ENCODE data around the gene THOC5.
"Not testable (repeated sequence)": the region's sequence is repeated elsewhere in the genome, so short reads cannot be mapped to it uniquely, and the experiment has no call there.

The THOC5 gene

DNA sequence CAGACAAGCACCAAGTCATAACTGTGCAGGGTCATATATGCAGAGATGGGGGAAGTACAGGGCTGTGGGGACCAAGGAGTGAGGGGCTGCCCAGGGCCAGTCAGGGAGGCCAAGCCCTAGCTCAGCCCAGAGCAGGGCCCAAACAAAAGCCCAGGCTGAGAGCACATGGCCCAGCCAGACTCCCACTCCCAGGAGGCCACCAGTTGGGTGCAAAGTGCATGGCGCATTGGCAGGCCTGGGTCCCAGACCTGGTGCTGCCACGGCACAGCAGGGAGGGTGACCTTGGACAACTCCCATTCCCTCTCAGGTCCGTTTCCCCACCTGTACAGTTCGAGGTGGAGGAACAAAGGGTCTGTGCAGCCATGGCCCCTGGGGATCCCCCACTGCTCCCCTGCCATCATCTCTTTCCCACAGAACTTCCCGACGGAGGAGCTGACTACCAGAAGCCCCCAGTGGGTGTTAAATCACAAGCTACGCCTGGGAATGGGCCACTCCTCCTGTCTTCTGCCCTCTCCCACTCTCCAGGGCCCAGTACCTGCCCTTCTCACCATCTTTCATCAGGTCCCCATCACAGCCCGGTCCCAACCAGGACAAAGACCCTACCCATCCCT is 26.7 kb upstream of the THOC5 start:
- peaks cover 4% of the 10 kb centered on the region for H3K4me1 ChIP-seq (ENCODE audit: control insufficient read depth, insufficient read depth, low read length)
- no peaks in the 10 kb centered on the region for H3K36me3 ChIP-seq (ENCODE audit: control insufficient read depth in 2 of 2, insufficient read depth in 2 of 2, low read length in 2 of 2)
- H3K4me3 ChIP-seq (ENCODE audit: low read length in 2 of 2), result peak overlapping the region; percentile 63 to 74
- no peaks in the 10 kb centered on the region for H3K27me3 ChIP-seq (ENCODE audit: control insufficient read depth in 1 of 2, insufficient read depth in 2 of 2, low read length in 2 of 2)
- H3K9me3 ChIP-seq (ENCODE audit: control insufficient read depth in 2 of 2, low read length in 2 of 2), result no peaks in the 10 kb centered on the region
- H3K9ac ChIP-seq (ENCODE audit: low read length in 2 of 2), result peak overlapping the region; percentile 15 to 36
- peak overlapping the region; percentile 60 for H3K27ac ChIP-seq (ENCODE audit: low read length)

DNA sequence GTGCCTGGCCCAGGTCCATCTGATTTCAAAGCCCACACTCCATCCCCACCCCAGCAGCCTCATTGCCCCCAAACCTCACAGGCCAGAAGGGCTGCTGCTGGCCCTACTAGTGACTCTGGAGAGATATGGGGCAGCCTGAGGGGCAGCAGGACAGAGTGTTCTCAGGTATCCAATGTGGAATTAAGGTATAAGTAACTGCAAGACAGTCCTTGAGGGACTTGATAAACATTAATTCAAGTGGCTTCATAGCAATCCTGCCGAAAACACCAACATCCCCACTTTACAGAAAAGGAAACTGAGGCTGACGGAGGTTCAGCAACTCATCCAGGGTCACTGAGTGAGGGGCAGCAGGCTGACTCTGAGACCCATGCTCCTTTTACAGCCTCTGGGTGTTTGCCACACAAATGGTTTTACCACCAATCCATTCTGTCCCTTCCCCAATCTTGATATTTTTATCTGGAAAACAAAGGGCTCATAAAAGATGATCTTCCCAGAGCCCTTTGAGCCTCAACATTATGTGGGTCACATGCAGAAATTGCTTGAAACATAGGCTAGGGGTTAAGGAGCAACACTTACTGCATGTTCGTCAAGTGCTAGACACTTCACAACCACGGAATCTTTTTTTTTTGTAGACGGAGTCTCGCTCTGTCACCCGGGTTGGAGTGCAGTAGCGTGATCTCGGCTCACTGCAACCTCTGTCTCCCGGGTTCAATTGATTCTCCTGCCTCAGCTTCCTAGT is 25.1 kb upstream of the THOC5 start:
- Histone ChIP-seq H3K27ac (ENCODE audit: low read length) (no peak overlapping the region), H3K4me3 (ENCODE audit: low read length in 2 of 2) (no peak overlapping the region), H3K4me1 (ENCODE audit: control insufficient read depth, insufficient read depth, low read length) (peaks cover 4% of the 10 kb centered on the region), H3K36me3 (ENCODE audit: control insufficient read depth in 2 of 2, insufficient read depth in 2 of 2, low read length in 2 of 2) (no peaks in the 10 kb centered on the region), H3K9ac (ENCODE audit: low read length in 2 of 2) (no peak overlapping the region), H3K9me3 (ENCODE audit: control insufficient read depth in 2 of 2, low read length in 2 of 2) (no peaks in the 10 kb centered on the region), H3K27me3 (ENCODE audit: control insufficient read depth in 1 of 2, insufficient read depth in 2 of 2, low read length in 2 of 2) (no peaks in the 10 kb centered on the region)

DNA sequence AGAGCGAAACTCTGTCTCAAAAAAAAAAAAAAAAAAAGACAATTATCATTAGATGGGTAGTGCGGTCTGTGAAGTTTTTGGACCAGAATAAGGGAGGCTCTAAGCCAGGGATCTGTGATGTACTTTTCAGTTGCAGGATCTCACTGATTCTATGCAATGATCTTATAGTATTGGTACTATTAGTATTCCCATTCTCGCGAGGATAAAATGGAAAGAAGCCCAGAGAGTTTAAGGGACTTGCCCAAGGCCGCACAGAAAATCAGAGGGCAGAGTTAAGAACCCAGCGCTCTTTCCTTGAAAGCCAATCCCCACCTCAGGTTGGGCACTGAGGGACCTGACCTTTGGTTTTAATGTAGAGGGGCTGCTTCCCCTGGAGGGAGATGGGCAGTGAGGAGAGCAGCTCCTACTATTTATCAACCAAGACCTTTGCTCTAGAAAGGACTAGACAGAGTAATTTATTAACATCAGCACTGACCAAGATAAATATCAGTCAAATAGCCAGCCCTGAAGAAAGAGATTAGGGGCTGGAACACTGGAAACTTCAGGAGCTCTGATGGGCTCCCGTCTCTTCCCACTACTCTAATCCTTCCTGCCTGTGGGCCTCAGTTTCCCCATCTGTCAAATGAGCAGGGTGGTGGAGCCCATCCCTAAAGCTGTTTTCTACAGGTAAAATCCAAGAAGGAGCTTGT is 21.3 kb upstream of the THOC5 start:
- no peak overlapping the region for H3K9ac ChIP-seq (ENCODE audit: low read length in 2 of 2)

DNA sequence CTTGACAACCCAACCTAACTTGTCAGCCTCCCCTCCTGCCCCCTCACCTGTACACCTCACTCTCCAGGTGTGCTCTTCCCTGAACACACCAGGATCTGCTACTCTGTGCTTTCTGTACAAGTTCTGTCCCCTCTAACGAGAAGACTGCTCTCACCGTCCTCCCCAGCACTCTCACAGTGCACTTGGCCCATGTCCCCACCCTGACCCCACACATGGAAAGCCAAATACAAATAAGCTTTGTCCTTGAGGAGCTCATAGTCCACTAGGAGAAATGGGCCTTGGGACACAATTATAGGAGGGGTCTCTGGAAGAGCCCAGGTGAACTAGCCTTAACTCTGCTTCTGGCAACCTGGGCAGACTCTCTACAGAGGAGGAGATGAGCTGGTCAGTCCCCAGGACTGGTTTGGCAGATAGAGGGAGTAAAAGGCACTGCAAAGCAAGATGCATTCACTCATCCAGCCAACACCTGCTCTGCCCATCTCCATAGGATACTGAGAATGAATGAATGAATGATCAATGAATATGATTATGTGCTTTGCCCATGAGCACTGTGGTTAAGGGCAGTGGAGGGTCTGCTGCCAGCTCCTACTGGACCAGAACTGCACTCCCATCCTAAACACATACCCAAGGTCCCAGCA is 17.5 kb upstream of the THOC5 start:
- Histone ChIP-seq H3K36me3 (ENCODE audit: control insufficient read depth in 2 of 2, insufficient read depth in 2 of 2, low read length in 2 of 2) (peaks cover 8 to 16% of the 10 kb centered on the region in 2 donors), H3K9ac (ENCODE audit: low read length in 2 of 2) (no peak overlapping the region), H3K27ac (ENCODE audit: low read length) (no peak overlapping the region), H3K4me3 (ENCODE audit: low read length in 2 of 2) (no peak overlapping the region), H3K4me1 (ENCODE audit: control insufficient read depth, insufficient read depth, low read length) (no peaks in the 10 kb centered on the region), H3K27me3 (ENCODE audit: control insufficient read depth in 1 of 2, insufficient read depth in 2 of 2, low read length in 2 of 2) (no peaks in the 10 kb centered on the region), H3K9me3 (ENCODE audit: control insufficient read depth in 2 of 2, low read length in 2 of 2) (no peaks in the 10 kb centered on the region)

More for the DNA sequence above, 21.3 kb upstream of the THOC5 start:
- Histone ChIP-seq H3K36me3 (ENCODE audit: control insufficient read depth in 2 of 2, insufficient read depth in 2 of 2, low read length in 2 of 2) (peaks cover 0 to 4% of the 10 kb centered on the region in 2 donors), H3K9me3 (ENCODE audit: control insufficient read depth in 2 of 2, low read length in 2 of 2) (no peaks in the 10 kb centered on the region), H3K27me3 (ENCODE audit: control insufficient read depth in 1 of 2, insufficient read depth in 2 of 2, low read length in 2 of 2) (no peaks in the 10 kb centered on the region), H3K4me3 (ENCODE audit: low read length in 2 of 2) (no peak overlapping the region), H3K27ac (ENCODE audit: low read length) (no peak overlapping the region), H3K4me1 (ENCODE audit: control insufficient read depth, insufficient read depth, low read length) (no peaks in the 10 kb centered on the region)

DNA sequence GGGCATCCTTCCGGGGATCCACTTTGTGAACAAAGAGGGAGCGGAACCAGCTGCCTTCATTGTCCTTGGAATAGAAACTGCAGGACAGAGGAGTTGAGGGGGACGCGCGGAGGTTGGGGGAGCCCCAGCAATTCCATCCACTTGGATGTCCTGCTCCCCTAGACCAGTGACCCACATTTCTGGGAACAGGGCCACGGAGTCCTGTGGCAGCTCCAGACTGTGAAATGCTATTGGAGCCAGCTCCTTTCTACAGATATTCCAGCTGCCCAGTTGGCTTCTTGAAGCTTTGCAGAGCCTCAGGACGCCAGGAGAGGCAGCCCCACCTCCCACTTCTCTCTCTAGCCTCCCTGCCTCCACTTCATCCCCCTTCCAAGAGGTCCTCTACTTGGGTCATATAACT is 16.9 kb upstream of the THOC5 start:
- no peak overlapping the region for H3K27ac ChIP-seq (ENCODE audit: low read length)
- no peak overlapping the region for H3K9ac ChIP-seq (ENCODE audit: low read length in 2 of 2)
- peaks cover 8 to 16% of the 10 kb centered on the region in 2 donors for H3K36me3 ChIP-seq (ENCODE audit: control insufficient read depth in 2 of 2, insufficient read depth in 2 of 2, low read length in 2 of 2)
- no peaks in the 10 kb centered on the region for H3K9me3 ChIP-seq (ENCODE audit: control insufficient read depth in 2 of 2, low read length in 2 of 2)
- H3K27me3 ChIP-seq (ENCODE audit: control insufficient read depth in 1 of 2, insufficient read depth in 2 of 2, low read length in 2 of 2), result no peaks in the 10 kb centered on the region
- no peak overlapping the region for H3K4me3 ChIP-seq (ENCODE audit: low read length in 2 of 2)
- H3K4me1 ChIP-seq (ENCODE audit: control insufficient read depth, insufficient read depth, low read length), result no peaks in the 10 kb centered on the region

DNA sequence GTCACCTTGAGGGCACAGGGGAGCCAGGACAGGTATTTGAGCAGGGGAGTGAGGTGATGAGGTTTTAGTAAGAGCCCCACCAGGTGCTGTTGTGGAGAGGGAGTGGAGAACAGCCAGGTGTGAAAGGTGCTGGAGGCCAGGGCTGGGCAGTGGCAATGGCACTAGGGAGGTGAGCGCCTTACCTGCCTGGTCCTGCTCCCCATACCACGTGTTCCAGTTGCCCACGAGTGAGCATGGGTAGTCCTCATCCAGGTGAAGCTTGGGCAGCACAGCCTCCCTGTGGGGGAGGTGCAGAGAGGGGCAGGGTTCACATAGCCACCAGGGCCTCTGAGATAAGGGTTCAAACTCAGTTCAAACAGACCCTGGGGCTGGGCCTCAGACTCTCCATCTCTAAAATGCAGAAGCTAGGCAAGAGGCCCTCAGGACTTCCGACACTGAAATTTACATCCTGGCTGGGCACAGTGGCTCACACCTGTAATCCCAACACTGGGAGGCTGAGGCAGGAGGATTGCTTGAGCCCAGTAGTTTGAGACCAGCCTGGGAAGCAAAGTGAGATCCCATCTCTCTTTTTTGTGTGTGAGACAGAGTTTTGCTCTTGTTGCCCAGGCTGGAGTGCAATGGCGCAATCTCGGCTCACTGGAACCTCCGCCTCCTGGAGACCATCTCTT is 15.6 kb upstream of the THOC5 start:
- H3K4me3 ChIP-seq (ENCODE audit: low read length in 2 of 2), result no peak overlapping the region
- H3K27me3 ChIP-seq (ENCODE audit: control insufficient read depth in 1 of 2, insufficient read depth in 2 of 2, low read length in 2 of 2), result no peaks in the 10 kb centered on the region
- H3K9me3 ChIP-seq (ENCODE audit: control insufficient read depth in 2 of 2, low read length in 2 of 2), result no peaks in the 10 kb centered on the region
- no peak overlapping the region for H3K9ac ChIP-seq (ENCODE audit: low read length in 2 of 2)
- no peak overlapping the region for H3K27ac ChIP-seq (ENCODE audit: low read length)
- no peaks in the 10 kb centered on the region for H3K4me1 ChIP-seq (ENCODE audit: control insufficient read depth, insufficient read depth, low read length)
- peaks cover 10 to 19% of the 10 kb centered on the region in 2 donors for H3K36me3 ChIP-seq (ENCODE audit: control insufficient read depth in 2 of 2, insufficient read depth in 2 of 2, low read length in 2 of 2)

DNA sequence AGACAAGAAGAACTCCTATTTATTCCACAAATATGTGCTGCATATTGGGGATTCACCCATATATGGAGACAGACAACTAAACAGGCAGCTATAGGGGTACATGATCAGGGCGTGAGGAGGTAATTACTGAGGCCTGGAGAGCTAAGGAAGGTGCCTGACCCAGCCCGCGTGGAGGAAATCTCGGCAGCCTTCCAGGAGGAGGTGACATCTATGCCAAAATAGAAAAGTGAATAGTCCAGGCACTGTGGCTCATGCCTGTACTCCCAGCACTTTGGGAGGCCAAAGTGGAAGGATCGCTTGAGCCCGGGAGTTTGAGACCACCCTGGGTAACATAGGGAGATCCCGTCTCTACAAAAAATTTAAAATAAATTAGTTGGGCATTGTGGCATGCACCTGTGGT is 13.8 kb upstream of the THOC5 start:
- Histone ChIP-seq H3K27ac (ENCODE audit: low read length) (no peak overlapping the region), H3K4me1 (ENCODE audit: control insufficient read depth, insufficient read depth, low read length) (no peaks in the 10 kb centered on the region), H3K9ac (ENCODE audit: low read length in 2 of 2) (no peak overlapping the region), H3K9me3 (ENCODE audit: control insufficient read depth in 2 of 2, low read length in 2 of 2) (no peaks in the 10 kb centered on the region), H3K36me3 (ENCODE audit: control insufficient read depth in 2 of 2, insufficient read depth in 2 of 2, low read length in 2 of 2) (peaks cover 16 to 19% of the 10 kb centered on the region in 2 donors), H3K27me3 (ENCODE audit: control insufficient read depth in 1 of 2, insufficient read depth in 2 of 2, low read length in 2 of 2) (no peaks in the 10 kb centered on the region), H3K4me3 (ENCODE audit: low read length in 2 of 2) (no peak overlapping the region)

DNA sequence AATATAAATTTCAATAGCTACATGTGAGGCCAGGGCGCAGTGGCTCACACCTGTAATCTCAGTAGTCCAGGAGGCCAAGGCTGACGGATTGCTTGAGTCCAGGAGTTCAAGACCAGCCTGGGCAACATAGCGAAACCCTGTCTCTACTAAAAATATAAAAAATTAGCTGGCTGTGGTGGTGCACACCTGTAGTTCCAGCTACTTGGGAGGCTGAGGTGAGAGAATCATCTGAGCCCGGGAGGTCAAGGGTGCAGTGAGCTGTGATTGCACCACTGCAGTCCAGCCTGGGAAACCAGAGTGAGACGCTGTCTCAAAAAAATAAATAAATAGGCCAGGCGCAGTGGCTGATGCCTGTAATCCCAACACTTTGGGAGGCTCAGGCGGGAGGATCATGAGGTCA is 13.0 kb upstream of the THOC5 start:
- peaks cover 22 to 24% of the 10 kb centered on the region in 2 donors for H3K36me3 ChIP-seq (ENCODE audit: control insufficient read depth in 2 of 2, insufficient read depth in 2 of 2, low read length in 2 of 2)
- not testable (repeated sequence) for H3K4me3 ChIP-seq (ENCODE audit: low read length in 2 of 2); H3K9ac ChIP-seq (ENCODE audit: low read length in 2 of 2); H3K4me1 ChIP-seq (ENCODE audit: control insufficient read depth, insufficient read depth, low read length); H3K27ac ChIP-seq (ENCODE audit: low read length); H3K27me3 ChIP-seq (ENCODE audit: control insufficient read depth in 1 of 2, insufficient read depth in 2 of 2, low read length in 2 of 2); H3K9me3 ChIP-seq (ENCODE audit: control insufficient read depth in 2 of 2, low read length in 2 of 2)

DNA sequence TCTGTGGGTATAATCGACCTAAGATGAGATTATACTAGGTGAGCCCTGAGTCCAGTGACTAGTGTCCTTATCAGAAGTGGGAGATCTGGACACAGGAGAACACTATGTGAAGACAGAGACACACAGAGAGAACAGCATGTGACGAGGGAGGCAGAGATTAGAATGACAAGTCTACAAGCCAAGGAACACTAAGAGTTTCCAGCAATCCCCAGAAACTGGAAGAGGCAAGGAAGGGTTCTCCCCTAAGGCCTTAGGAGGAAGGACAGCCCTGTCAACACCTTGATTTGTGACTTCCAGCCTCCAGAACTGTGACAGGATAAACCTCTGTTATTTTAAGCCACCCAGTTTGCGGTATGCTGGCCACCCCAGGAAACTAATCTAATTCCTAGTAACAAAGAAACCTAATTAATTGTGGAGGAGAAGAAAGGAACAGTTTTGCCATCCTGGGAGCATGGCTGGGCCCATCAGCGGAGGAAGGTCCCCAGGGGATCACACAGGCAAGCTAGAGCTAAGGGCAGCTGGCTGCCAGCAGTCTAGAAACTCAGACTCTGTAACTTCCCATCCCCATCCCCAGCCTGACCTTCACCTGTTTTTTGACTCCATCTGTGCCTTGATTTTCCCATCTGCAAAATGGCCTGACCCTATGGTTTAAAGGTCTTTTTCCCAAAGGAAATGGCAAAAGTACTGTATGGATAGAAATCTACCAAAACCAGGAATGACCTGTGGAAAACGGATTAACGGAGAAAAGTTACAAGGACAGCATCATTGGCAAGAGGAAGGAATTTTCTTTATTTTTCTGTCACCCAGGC is 10.3 kb upstream of the THOC5 start:
- H3K9me3 ChIP-seq (ENCODE audit: control insufficient read depth in 2 of 2, low read length in 2 of 2), result no peaks in the 10 kb centered on the region

DNA sequence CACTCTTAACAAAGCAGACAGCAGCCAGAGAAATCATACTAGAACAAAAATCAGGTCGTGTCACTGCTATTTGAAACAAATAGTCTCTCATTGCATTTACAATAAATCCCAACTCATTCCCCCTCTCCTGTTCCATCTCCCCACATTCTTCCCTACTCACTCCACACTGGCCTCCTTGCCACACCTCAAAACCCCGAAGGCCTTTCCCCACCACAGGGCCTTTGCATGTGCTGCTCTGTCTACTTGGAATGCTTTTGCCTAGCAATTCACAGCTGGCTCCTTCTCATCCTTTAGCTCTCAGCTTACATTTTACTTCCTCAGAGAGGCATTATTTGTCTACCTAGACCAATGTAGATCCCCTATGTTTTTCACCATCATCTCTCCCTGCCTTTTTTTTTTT is 6.3 kb upstream of the THOC5 start:
- Histone ChIP-seq H3K9me3 (ENCODE audit: control insufficient read depth in 2 of 2, low read length in 2 of 2) (no peaks in the 10 kb centered on the region), H3K4me1 (ENCODE audit: control insufficient read depth, insufficient read depth, low read length) (no peaks in the 10 kb centered on the region), H3K9ac (ENCODE audit: low read length in 2 of 2) (no peak overlapping the region), H3K36me3 (ENCODE audit: control insufficient read depth in 2 of 2, insufficient read depth in 2 of 2, low read length in 2 of 2) (peaks cover 41 to 46% of the 10 kb centered on the region in 2 donors), H3K27ac (ENCODE audit: low read length) (no peak overlapping the region), H3K27me3 (ENCODE audit: control insufficient read depth in 1 of 2, insufficient read depth in 2 of 2, low read length in 2 of 2) (no peaks in the 10 kb centered on the region), H3K4me3 (ENCODE audit: low read length in 2 of 2) (no peak overlapping the region)

More for the DNA sequence above, 10.3 kb upstream of the THOC5 start:
- H3K4me3 ChIP-seq (ENCODE audit: low read length in 2 of 2), result no peak overlapping the region
- no peaks in the 10 kb centered on the region for H3K27me3 ChIP-seq (ENCODE audit: control insufficient read depth in 1 of 2, insufficient read depth in 2 of 2, low read length in 2 of 2)
- H3K9ac ChIP-seq (ENCODE audit: low read length in 2 of 2), result no peak overlapping the region
- no peaks in the 10 kb centered on the region for H3K4me1 ChIP-seq (ENCODE audit: control insufficient read depth, insufficient read depth, low read length)
- H3K36me3 ChIP-seq (ENCODE audit: control insufficient read depth in 2 of 2, insufficient read depth in 2 of 2, low read length in 2 of 2), result peaks cover 31 to 33% of the 10 kb centered on the region in 2 donors
- H3K27ac ChIP-seq (ENCODE audit: low read length), result no peak overlapping the region

Data from stomach smooth muscle (tissue), 2 donors.